CD4-positive, alpha-beta T cell treated with Interleukin-15 for 1 hour (primary cell): ENCODE results near the gene PPARA.
"Not testable (repeated sequence)": the region's sequence is repeated elsewhere in the genome, so short reads cannot be mapped to it uniquely, and the experiment has no call there.

ENCODE experiments used
- DNase-seq: peaks from one replicate; pipeline ENCODE4 v3.0.0-alpha.2; 2020

Gene PPARA

DNA sequence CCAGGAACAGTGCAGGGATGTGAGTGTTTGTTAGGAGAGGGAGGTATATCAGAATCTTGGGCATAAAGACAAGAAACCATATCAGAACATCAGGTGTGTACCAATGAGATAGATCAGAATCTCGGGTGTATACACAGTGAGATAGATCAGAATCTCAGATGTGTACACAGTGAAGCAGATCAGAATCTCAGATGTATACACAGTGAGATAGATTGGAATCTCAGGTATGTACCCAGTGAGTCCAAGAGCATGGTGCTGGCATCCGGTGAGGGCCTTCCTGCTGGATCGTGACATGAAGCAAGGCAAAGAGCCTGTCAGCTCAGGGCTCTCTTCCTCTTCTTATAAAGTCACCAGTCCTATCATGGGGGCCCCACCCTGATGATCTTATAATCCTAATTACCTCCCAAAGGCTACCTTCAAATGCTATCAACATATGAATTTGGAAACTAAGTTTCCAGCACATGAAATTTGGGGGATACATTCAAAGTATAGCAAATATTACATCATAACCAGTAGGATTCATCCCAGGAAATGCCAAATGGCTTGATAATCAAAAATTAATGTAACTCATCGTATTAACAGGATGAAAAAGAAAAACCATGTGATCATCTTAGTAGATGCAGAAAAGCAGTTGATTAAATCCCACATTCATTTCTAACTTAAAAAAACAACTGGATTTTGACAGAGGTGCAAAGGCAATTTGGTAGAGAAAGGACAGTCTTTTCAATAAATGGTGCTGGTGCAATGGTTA lies 28.6 kb downstream of the PPARA start:
- DNase-seq: no peak

DNA sequence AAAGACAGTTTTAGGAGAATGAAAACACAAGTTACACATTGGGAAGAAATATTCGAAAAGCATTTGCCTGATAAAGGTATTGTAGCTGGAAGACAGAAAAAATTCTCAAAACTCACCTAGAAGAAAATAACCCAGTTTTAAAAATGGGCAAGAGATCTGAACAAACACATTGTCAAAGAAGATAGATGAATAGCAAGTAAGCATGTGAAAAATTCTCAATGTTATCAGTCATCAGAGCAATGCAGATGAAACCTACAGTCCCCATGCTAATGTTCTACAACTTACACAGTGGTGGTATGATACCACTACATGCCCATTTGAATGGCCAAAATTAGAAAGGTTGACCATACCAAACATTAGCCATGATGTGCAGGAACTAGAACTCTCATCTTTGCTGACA lies 29.4 kb downstream of the PPARA start:
- DNase-seq: no peak

DNA sequence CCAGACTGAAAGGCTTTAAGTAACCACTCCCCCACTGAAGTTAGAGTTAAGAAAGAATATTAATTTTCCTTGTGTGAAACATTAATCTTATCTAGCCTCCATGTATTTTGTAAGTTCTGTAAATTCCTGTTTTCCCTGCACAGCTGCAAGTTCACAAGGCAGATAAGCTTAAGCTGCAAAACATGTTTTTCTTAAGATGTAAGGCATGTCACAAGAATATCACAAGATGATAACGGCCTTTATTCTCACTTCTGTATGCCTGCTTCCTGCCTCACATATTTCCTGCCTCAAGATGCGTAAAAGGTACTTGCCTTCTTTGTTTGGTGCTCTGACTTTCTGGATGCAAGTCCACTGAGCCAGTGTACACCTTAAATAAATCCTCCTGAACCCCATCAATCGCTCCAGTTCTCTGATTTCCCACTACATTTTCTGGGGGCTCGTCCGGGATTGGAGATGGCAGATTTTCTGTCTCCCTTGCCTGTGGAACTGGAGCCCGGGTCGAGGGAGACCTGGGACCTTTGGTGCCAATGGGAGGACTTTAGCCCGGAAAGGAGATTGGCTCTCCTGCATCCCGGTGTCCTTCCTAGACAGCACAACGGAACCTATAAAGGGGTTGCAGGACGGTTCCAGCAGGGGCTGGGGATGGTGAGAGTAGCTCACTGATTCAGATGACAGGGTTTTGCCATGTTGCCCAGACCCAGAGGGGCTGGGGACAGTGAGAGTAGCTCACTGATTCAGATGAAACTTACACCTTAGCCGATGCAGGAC lies 30.2 kb downstream of the PPARA start:
- DNase-seq: no peak

DNA sequence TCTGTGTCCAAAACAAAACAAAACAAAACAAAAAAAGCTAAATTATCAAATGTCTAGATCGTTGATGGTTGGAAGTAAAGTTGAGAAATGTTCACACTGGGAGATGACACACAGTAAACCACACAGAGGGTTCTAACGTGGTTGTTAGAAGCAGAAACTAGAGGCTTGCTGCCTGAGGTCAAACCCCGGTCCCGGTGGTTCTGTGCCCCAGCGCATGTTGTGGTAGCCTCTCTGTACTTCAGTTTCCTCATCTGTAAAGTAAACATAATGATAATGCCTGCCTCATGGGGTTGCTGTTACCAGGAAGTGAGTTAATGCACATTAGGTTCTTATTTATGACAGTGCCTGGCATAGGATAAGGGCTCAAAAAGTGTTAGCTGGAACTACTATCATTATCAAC lies 33.4 kb downstream of the PPARA start:
- DNase-seq: no peak

DNA sequence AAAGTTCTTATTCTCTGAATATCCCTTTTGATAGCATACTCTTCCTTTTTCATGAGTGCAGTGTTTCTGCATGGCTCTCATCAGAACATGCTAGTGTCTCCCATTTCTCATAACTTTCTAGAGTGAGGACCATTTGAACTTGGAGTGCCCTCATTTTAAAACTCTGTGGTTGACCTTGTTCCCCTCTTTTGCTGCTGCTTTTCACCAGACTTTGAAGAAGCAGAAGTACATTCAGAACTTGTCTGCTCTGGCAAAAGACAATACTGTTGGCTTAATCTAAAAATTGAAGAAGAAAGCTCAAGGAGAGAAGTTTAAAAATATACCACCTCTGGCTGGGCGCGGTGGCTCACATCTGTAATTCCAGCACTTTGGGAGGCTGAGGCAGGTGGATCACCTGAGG lies 35.0 kb downstream of the PPARA start:
- DNase-seq: no peak

DNA sequence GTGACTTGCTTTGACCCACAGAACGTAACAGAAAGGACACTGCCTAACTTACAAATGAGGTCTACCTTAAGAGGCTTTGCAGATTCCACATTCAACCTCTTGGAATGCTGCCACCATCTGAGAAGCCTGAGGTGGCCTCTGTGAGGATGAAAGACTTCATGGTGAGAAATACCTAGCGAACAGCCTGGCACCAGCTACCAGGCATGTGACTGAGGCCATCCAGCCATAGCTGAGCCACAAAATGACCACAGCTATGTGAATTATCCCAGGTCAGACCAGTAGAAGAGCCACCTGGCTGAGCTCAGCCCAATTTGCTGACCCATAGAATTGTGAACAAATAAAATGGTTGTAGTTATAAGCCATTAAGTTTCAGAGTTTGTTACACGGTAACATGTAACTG lies 37.5 kb downstream of the PPARA start:
- DNase-seq: no peak

DNA sequence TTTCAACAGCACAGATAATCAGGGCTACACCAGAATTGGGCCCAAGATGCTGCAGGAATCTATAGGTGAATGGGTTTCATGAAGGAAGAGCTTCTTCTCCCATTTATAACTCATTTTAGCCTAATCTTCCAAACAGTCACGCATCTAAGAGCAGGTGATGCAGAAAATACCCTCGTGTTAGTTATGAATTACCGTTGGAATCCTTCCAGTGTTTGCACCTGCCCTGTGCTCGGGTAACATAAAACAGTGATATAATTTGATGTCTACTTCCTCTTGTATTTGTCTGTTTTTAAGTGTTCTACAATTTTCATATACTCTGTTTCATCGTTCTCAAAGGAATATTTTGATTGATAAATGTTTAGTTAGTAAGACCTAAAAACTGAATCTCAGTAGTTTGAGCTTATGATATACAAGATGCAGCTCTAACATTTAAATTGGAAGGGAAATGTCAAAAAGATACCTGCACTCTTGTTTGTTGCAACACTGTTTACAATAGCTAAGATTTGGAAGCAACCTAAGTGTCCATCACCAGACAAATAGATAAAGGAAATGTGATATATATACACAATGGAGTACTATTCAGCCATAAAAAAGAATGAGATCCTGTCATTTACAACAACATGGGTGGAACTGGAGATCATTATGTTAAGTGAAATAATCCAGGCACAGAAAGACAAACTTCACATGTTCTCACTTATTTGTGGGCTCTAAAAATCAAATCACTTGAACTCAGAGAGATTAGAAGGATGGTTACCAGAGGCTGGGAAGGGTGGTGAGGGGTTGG lies 42.1 kb downstream of the PPARA start:
- no peak for DNase-seq

DNA sequence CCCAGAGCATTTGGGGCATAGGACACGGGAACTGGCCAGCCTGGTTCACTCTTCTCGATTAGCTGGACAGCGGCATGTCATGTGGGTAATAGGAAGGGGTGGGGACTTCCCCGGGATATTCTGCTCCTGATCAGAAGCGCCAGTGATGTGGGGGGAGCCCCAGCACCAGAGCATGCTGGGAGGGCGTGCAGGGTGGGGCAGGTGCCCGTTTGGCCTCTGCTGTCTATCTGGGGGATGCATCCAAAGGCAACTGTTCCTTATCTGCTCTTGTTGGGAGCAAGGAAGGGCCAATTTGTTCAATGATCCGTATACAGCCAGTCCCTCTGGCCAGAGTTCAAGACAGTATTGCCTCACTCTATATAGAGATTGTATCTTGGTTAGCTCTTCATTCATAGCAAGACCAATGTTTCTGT lies 43.6 kb downstream of the PPARA start:
- DNase-seq: no peak

DNA sequence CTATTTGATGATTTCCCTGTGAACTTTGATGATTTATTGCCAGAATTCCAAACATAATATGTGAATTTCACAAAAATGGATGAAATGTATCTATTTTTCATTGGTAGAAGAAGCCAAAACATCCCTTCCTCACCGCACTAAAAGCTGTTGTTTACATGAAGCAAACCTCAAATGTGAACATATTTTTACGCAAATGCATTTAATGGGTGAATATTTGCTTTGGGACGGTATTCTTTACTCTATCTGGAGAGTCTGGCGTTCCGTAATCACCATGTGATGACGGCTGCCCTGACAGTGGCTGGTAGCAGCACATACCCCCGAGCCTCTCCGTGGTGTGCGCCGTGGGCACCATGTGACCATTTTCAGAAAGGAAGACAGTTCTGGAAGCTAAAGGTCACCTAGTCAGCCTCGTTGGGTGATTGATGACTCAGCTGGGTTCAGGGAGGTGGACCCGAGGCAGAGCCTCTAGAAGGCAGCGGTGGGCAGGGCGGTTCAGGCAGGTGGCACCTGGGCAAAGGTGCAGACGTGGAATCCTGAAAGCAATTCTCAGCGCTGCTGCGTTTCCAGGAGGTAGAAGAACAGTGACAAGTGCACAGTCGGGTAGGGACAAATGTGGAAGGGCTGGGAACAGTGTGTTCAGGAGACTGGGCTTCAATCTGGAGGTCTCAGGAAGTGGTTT lies 45.3 kb downstream of the PPARA start:
- no peak for DNase-seq

DNA sequence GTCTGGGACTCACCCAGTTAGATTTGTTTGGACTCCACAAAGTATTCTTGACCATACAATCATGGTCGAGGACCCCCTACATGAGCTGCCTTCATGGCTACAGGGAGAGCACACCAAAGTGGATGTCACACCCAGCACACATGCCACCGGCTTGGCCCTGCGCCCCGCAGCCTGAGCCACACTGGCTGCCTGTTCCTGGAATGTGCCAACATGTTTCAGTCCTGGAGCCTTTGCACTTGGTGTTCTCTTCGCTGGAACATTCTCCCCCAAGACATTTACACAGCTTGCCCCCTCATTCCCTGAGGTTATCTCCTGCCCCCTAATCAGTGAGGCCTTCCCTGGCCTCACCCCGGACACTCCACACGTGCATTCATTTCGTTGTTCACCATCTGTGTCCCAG lies 46.0 kb downstream of the PPARA start:
- DNase-seq: no peak

DNA sequence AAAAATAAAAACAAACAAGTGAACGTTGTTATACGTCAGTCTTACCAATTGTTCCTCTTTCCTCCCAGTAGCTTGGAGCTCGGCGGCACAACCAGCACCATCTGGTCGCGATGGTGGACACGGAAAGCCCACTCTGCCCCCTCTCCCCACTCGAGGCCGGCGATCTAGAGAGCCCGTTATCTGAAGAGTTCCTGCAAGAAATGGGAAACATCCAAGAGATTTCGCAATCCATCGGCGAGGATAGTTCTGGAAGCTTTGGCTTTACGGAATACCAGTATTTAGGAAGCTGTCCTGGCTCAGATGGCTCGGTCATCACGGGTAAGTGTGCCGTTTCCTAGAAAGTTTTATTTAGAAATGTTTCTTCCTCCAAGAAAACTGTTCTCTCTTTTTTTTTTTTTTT lies 47.9 kb downstream of the PPARA start:
- DNase-seq: no peak

DNA sequence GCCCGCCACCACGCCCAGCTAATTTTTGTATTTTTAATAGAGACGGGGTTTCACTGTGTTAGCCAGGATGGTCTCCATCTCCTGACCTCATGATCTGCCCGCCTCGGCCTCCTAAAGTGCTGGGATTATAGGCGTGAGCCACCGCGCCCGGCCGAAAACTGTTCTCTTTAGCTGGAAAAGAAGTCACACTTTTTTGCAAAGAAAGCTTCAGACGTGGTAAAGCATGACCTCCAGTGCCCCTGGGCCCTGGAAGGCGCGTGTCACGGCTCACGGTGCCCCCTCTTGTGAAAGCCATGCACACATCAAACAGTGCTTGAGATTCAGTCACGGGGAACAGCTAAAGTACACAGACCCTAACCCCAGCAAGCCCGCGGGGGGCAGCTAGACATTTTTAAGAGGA lies 48.5 kb downstream of the PPARA start:
- DNase-seq: not testable (repeated sequence)

DNA sequence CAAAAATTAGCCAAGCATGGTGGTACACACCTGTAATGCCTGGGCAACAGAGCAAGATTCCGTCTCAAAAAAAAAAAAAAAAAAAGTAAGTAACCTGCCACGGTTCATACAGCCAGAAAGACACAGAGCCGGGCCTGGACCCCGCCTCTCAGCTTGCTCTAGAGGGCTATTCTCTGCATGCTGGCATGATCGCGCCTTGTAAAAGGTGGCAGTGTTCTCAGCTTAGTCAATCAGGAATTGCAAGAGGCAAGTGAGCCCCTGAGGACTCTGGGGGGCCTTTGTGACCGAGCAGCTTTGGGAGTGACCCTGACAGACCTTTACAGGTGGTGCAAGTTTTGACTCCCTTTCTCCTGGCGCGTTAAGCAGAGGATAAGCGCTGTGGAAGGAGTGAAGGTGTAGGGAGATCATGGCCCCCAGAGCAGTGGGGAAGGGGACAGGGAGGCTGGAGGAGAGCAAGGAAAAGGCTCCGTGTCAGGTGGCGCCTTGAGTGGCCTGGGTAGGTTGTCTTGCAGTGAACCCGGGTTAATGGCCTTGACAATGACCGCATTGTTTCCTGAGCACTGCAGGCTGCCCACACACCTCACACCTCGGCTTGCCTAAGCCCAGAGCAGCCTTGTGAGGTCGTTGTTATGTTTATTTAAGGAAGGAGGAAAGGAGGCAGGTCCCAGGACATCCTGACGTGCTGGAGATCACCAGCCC lies 50.9 kb downstream of the PPARA start:
- DNase-seq: no peak

DNA sequence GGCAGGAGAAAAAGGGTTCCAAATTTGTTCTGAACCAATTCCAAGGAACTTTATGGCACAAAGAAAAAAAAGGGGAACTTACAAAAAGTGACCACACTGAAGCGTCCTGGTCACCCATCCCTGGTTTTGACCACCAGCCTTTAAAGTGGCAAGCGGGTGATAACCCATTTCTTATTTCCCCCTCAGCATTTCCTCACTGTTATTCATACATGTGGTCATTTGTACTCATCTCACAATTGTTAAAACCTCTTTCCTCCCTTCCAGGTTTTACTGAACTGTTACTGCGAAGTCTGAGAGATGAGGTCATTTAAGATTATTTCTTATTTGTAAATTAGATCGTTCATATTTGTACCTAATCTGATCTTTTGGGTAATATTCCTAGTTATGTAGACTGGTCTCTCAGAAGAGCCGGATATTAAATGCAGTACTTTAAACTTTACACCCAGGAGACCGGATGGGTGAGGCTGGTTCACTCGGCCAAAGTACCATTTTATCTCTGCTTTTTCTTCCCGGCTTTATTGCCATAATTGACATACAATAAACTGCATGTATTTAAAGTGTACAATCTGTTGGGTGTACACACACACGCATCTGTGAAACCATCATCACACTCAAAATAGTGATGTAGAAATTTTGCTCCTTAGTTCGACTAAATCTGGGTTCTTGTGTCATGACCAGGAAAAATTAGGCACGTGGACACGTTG lies 52.7 kb downstream of the PPARA start:
- DNase-seq: no peak

DNA sequence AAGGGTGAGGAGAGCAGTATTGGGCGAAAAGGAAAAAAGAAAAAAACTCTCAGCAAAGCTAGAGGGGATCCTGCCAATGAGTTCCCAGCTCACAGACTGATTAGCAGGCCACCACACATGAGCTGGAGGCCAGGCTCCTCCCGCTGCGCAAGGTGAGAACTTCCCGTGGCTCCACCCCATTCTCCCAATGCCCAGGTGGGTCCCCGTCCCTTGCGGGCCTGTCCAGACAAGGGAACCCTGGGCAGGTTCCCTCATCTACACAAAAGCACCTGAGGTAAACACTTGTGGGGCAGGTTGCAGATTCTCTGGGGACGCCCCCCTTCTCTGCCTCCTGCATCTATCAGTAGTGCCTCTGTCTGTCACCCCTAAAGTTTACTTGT lies 53.3 kb downstream of the PPARA start:
- DNase-seq: no peak

DNA sequence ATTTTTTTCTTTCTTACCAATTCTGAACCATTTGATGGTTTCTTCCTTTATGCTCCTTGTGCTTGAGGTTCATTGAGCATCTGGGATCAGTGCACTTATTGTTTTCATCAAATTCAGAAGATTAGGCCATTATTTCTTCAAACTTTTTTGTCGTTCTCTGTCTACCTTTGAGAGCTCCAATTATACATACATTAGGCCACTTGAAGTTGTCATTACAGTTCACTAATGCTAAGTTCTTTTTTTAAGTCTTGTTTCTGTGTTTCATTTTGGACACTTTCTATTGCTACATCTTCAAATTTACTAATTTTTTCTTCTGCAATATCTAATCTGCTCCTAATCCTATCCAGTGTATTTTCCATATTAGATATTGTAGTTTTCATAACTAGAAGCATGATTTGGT lies 58.9 kb downstream of the PPARA start:
- DNase-seq: no peak

DNA sequence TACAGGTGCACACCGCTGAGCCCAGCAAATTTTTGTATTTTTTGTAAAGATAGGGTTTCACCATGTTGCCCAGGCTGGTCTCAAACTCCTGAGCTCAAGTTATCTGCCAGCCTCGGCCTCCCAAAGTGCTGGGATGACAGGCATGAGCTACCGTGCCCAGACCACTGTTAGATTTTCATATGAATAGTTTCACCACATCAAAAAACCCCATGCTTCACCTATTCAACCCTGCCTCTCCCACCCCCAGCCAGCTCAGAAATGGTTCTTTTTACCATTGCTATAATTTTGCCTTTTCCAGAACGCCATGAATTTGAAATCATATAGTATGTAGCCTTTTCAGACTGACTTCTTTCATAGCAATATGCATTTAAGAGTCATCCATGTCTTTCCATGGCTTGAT lies 61.9 kb downstream of the PPARA start:
- DNase-seq: no peak

DNA sequence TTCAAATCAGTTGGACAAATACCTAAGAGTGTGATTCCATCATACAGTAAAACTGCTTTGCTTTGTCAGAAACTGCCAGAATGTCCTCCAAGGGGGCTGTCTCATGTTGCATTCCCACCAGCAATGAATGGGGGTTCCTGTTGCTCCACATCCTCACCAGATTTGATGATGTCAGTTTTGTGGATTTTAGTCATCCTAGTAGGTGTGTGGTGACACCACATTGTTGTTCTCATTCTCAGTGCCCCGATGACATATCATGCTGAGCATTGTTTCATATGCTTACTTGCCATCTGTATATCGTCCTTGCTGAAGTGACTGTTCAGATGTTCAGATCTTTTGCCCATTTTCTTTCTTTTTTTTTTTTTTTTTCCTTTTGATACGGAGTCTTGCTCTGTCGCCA lies 62.7 kb downstream of the PPARA start:
- no peak for DNase-seq

DNA sequence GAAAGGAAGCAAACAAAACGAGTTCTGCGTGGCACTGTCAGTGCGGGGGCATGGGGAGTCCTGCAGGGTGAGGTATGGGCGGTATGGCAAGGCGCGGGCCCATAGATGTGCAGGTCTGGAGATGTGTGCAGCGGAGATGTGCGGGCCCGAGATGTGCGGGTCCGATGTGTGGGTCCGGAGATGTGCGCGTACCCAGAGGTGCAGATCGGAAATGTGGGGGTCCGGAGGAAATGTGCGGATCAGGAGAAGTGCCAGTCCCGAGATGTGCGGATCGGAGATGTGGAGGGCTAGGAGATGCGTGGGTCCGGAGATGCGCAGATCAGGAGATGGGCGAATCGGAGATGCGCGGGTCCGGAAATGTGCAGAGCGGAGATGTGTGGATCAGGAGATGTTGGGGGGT lies 63.8 kb downstream of the PPARA start:
- DNase-seq: no peak

DNA sequence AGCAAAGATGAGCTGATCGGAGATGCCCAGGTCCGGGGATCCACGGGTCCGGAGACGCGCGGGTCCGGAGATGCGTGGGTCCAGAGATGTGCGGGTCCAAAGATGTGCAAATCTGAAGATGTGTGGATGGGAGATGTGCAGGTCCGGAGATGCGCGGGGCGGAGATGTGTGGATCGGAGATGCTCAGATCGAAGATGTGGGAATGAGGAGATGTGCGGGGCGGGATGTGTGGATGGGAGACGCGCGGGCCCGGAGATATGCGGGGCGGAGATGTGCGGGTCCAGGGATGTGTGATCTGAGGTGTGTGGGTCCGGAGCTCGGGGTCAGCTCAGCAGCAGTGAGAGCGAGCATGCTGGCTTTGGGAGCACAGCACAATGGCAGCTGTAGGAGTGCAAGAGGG lies 64.3 kb downstream of the PPARA start:
- DNase-seq: no peak

DNA sequence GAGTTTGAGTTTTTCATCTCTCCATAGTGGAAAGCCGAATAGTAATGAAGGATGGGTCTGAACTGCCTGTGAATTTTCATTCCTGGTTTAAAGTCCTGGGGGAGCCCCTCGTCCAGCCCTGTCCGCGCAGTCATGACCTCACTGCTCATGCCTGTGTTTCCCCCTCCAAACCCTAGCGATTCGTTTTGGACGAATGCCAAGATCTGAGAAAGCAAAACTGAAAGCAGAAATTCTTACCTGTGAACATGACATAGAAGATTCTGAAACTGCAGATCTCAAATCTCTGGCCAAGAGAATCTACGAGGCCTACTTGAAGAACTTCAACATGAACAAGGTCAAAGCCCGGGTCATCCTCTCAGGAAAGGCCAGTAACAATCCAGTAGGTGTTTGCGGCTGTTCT lies 69.3 kb downstream of the PPARA start:
- no peak for DNase-seq

DNA sequence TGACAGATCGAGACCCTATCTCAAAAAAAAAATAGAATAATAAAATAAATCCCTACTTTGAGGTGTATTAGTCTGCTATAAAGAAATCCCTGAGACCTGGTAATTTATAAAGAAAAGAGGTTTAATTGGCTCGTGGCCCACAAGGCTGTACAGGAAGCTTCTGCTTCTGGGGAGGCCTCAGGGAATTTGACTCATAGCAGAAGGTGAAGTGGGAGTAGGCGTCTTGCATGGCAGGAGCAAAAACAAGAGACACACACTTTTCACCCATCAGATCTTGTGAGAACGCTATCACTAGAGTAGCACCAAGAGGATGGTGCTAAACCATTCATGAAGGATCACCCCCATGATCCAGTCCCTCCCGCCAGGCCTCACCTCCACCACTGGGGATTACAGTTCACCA lies 70.6 kb downstream of the PPARA start:
- DNase-seq: no peak
